H4 (cell line): ENCODE results near the gene CADM2. TPM values are rescaled to one million over a fixed set of nuclear protein-coding genes. Genes with fewer than 3 reads are reported as not detected.
A peak's percentile ranks its signal among the peaks of the same experiment; 100 is the strongest.

Experiments
- DNase-seq: peaks from one replicate; pipeline ENCODE4 v3.0.0-alpha.2; 2015; ENCODE audit warnings: low spot score
- total RNA-seq: library from RNA; depleted of rRNA; stranded (reverse); fragments of >200 nt; shearing (Covaris generic); gene quantifications from 2 replicates; pipeline ENCODE4 v1.2.3, GENCODE V29; 2014

The CADM2 gene
- total RNA-seq, 1 experiment from 2014 or later: not detected

DNA sequence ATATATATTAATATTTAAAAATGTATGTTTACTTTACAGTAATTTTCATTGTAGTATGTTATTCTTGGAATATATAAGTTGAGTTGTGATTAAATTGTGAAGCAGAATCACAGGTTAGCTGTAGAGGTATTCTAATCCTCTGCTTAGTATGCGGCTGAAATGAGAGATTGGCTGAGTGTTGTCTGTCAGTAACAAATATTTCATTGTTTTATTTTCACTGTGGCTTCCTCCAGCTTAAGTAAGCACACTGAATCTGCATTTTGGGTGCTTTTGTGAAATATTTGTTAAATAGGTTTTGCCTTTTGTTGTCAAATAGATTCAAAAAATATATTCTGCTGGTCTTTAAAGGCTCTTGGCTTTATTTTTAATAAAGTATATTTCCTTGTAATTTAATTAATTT lies 357.5 kb downstream of the CADM2 start:
- no peak for DNase-seq

DNA sequence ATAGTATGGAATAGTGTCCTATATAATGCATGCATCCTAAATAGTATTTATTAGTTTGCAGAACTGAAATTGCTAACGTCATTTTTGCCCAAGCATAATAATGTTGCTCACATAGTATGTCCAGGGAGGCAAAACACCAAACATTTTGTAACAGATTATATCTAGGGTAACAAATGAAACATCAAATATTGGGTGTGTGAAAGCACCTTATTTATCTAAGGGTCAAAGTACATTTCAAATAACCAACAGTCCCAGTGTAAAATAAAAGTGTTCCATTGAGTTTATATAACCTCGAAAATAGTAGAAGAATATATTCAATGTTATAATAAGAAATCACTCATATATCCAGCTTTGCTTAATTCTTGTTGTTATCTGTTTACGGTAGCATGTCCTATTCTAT lies 363.1 kb downstream of the CADM2 start:
- DNase-seq: no peak

DNA sequence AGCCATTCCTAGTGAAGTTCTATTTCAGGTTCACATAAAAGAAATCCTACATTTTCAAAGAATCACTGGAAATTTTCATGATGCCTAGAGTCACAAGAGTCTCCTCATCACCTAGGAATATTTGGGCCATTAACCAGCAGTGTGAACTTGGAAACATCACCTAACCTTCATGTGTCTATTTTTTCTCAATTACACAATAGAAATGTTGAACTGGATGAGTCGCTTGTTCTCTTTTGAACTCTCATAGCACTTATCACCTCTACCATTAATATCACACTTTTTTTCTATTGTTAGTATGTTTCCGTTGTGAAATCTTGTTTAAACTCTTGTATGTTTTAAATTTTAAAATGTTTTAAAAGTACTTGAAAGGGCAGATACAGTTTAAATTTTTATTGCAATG lies 371.3 kb downstream of the CADM2 start:
- no peak for DNase-seq

DNA sequence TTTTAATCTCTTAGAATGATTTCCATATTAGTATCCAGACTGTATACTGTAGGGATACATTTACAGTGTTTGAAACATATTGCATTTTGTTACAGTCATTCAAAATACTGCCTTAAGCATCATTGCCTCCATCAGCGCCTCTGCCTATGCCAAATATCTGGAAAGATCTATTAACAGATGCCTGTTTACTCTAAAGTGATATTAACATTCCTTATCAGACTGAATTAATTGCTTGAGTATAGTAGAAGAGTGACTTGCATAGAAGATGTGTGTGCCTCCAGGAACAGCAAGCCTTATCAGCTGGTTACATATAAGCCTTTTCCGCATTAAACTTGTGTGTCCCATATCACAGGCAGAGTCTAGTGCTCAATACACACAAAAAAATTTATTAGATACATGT lies 379.1 kb downstream of the CADM2 start:
- DNase-seq: no peak

DNA sequence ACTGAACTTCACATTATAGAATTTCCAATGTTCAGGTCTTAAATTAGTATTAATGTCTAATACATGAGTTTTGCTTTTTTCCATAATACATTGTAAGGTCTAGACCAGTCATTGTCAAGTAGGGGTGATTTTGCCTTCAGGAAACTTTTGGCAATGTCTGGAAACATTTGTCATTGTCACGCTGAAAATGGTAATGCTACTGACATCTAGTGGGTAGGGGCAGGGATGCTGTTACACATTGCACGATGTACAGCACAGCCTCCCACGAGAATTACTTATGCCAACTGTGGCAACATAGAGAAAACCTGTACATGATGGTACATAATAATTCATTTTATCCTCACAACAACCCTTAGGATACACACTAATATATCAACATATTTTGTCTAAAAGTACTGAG lies 384.1 kb downstream of the CADM2 start:
- peak; percentile 9 for DNase-seq

DNA sequence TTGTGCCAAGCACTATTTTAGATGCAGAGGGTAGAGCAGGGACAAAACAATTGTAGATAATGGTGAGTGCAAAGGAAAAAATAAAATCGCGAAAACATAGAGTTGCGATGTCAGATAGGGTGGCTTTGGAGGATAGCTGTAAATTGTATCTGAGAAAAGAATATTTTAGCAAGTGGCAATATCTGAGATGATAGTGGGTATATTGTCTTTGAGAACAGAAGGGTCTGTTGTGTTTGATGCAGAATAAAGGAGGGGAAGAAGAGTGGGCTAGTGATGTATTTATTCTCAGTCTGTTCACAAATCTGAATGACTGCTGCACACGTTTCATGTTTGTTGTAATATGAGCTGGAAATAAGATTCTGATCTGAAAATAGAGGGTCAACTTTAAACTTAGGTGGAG lies 396.8 kb downstream of the CADM2 start:
- DNase-seq: no peak

DNA sequence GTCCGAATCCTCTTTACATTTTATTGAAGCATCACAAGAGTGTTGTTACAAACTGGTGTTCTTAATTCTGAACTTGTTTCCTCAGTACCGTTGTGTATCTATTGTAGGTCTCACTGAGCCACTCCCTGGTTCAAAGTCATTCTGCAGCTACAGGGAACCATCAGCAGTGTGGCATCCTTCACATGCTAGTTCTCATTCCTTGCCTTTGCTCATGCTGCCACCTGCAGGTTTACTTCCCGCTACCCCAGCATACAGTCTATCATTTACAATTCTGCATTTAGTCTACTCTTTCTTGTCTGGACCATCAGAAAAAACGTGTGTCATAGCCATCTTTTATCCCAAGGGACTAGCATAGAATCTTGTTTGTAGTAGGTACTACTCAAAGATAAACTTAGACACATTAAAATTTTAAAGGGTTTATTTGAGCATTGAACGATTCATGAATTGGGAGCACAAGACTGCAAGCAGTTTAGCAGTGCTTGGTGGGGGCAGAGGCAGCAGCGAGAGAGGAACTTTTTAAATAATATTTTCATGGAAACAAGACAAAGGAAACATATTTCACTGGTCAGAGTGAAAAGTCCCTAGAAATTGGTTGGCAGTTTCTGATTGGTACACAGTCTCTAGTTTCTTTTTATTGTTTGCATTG lies 402.1 kb downstream of the CADM2 start:
- DNase-seq: peak; percentile 14

DNA sequence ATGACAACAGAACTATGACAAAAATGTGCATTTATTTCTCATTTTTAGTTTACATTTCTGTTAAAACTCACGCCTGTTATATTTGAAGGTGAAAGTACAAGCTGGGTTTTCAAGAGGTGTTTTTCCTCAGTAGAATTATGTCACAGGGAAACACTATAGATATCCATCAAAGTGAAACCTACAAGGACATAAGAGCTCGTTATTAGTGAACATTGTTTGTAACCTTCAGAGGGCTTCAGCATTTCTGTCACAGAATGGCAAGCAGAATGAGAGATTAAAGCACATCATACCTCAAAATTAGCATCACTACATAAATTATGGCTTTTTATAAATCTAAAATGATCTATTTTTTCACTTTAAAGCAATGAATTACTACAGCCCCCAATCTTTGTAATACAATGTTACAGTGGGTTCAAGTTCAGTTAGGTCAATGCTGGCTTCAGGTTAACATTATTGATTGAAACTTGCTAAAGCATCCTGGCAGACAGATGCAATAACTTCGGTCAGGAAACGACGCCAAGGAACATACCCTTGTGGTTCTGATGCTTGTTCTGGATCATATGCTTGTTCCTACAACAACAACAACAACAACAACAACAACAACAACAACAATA lies 405.6 kb downstream of the CADM2 start:
- DNase-seq: no peak

DNA sequence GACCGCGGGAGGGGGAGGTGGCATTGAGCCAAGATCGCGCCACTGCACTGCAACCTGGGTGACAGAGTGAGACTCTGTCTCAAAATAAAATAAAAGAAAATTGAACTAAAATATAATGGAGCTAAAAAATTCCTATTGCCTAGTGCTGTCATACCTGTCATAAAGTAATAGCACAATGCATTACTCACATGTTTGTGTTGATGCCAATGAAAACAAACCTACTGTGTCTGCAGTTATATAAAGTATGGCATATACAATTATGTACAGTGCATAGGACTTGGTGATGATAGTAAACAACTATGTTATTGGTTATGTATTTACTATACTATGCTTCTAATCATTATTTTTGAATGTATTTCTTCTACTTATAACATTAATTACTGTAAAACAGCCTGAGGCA lies 411.6 kb downstream of the CADM2 start:
- DNase-seq: no peak

DNA sequence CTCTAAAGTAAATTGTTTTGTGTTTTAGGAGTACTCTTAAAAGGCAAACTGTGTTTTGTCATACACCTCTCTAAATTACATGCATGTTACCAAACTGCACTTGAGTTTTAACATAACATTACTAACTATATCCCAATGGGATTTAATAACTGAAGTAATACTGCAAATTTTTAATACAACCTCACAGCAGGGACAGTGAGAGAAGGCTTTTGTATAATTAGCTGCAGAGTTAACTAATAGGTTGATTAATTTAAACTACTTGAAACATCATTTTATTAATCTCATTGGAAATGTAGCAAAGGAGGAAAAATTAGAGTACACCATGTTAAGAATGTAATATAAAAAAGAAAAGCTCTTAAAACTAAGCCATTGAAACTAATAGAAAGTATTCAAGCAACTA lies 417.3 kb downstream of the CADM2 start:
- DNase-seq: no peak

DNA sequence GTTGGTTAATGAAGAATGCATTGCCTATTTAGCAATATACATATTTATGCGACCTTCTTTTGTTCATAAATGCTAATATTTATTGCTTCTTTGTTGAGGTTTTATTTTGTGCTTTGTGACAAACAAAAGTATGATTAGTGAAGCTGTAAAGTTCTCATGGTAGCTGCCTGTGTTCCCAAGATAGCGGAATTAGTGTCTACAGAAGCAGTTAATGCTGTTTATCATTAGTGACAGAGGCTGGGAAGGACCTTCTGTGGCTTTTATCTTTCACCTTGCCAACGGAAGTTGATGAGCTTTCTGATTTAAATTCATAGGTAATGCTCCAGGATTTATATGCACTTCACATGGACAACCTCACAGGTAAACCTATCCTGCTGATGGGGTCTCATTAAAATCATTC lies 418.3 kb downstream of the CADM2 start:
- DNase-seq: no peak

DNA sequence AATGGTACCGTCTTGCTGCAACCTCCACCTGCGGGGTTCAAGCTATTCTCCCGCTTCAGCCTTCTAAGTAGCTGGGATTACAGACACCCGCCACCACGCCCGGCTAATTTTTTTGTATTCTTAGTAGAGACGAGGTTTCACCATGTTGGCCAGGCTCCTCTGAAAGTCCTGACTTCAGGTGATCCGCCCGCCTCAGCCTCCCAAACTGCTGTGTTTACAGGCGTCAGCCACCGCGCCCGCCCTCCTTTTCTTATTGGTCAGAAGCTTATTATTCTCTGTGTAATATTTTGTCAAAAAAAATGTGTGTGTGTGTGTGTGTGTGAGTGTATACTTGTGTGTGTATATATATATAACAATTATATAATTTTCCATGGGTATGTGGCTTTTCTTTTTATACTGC lies 425.6 kb downstream of the CADM2 start:
- DNase-seq: no peak

DNA sequence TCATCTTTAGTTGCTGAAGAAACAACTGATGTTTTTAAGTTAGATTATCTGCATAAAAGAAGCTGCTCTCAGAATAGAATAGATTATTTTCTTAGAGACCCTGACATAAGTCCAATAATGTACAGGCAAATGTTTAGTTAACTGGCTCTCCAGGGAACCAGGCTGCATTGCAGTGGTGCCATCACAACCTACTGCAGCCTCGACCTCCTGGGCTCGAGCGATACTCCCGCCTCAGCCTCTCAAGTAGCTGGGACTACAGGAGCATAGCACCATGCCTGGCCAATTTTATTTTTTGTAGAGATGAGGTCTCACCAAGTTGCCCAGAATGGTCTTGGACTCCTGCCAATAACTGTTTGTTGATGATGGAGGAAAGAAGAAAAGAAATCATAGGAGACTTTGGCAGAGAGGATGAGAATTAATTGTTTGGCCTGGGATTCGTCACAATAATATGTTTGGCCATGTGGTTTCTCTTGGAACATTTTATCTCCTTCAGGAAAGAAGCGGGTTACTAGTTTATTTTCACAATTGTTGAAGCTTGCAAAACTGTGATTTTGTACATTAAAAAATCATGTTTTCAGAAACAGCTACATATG lies 429.2 kb downstream of the CADM2 start:
- DNase-seq: no peak

DNA sequence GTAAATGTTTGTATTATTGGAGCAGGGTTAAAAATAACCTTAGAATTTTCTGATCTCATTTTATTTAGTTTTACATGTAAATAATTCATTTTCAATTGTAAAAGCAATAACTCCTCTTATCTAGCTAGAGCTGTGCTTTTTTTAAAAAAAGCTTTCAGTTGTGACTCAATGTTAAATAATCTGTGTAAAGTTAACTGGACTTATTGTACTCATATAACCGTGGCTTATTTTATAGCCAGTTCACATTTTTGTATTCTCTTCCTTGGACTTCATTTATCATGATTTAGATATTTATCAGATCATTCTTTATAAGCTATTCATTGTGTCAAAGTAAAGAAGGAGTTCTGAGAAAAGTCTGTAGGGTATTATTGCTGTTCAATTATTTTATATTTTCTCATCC lies 435.6 kb downstream of the CADM2 start:
- DNase-seq: no peak

DNA sequence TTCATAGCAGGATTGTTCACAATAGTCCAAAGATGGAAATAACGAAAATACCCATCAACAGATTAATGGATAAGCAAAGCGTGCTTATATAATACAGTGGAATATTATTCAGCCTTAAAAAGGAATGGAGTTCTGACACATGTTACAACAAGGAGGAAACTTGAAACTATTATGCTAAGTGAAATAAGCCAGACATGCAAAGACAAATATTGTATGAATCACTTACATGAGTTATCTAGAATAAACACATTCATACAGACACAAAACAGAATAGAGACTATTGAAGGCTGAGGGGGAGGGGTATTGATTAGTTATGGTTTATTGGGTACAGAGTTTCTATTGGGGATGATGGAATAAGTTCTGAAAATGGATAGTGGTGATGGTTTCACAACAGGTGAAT lies 438.6 kb downstream of the CADM2 start:
- no peak for DNase-seq

DNA sequence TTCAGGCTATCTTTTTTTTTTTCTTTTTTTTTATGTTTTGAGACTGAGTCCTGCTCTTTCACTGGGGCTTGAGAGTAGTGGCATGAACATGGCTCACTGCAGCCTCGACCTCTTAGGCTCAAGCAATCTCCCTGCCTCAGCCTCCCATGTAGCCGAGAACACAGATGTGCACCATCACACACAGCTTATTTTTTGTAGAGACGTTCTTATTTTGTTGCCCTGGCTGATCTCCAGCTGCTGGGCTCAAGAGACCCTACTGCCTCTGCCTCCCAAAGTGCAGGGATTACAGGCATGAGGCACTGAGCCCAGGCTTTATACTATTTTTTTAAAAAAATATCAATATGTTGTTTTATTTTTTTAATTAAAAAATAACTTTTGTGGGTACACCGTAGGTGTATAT lies 467.3 kb downstream of the CADM2 start:
- no peak for DNase-seq

DNA sequence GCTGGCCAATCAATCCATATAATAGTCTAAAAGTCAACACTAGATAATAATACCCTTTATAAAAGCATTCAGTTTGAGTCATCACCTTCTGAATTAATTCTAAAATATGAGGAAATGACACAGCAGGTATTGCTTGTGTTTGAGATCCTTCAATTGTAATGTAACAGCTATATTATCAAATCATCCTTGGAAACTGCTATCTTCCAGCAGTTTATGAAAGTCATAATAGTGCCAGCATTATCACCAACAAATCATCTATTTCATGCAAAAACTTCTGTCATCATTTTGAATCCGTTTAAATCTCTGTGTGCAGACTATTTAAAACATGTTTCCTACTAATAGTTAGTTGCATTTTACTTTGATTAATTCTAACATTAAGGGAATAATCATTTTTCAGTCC lies 468.7 kb downstream of the CADM2 start:
- DNase-seq: no peak

DNA sequence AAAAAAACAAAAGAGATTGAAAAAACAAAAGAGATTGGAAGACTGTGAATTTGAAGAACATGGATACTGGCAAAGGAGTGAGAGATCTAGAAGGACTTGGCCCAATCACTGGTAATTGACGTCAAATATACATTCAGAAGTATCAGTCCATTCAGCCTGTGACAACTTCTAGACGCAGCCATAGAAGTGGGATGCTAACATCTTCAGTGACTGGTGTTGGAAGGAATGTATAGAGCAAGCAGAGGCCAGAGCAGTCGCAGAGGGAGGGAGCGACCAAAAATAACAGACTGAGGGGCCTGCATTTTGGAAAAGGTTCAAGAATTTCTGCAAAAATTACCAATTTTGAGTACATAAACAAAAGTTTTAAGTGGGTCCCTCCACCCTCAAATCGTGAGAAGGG lies 473.3 kb downstream of the CADM2 start:
- DNase-seq: no peak

DNA sequence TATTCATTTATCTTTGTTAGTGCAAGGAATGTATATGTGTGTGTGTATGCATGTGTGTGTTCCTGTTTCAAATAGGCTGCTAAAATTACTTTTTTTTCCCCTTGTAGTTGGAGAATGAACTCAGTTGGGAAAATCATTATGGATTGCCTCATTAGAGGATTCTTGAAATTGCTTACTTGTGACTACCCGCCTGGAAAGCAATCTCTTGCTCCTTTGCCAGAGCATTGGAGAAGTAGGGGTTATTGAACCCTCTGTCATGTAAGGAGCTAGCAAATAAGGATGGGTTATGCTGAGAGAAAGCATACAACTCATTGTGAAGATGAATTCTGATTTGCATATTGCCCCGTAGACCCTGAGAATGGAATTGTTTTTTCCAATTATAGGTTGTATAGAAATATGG lies 474.5 kb downstream of the CADM2 start:
- no peak for DNase-seq

DNA sequence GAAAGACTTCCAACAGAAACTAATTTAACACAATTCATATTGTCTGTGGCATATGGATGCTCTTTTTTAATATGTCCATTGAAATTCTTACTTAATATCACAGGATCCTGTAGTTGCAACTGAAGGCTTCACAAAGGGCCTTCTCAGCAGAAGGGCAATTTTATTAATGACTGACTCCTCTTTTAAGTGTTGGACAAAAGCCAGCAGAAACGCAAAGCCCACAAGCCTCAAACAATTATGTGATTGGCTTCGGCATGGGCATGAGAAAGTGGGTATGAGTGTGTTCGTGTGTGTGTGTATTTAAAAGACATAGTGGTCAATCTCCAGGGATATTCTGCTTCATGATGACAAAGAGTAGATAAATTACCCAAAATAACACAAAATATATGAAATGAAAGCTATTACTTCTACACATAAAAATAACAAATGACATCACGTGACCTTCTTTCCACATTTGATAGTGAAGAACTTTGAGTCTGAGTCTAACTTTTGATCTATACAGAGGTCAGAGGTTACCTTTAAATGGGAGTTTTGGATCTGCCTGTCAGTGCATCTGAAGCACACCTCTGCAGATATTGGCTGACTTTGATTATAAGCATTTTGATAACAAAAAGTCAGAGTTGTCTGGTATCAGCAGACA lies 496.9 kb downstream of the CADM2 start:
- no peak for DNase-seq

DNA sequence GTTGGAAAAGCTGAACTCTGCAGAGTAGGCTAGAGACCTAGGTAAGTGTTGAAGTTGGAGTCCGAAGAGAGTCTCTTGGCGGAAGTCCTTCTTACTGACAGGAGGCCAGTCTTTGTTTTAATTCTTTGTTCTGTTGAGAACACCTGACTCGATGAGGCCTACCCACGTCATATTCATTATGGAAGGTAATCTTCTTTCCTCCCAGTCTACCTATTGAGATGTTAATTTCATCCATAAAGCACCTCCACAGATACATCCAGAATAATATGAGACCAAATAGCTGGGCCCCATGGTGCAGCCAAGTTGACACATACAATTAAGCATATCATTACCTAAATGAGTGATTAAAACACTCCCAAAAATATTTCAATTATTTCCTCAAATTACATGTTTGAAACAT lies 515.5 kb downstream of the CADM2 start:
- no peak for DNase-seq

DNA sequence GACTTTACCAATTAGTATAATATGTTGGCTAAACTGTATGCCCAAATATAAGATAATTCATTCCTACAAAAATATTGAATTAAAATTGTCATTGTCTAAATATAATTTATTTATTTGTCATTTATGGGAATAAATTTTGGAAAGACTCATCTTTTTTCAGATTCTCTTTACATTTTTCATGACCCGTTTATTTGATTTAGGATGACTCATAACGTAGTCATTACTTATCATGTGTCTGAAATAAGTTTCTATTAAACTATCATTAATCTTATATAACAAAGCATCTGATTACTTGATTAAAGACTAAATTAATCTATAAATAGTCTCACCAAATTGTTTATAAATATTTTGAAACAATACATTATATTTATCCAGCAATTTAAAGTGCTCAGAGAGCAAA lies 516.6 kb downstream of the CADM2 start:
- DNase-seq: no peak

DNA sequence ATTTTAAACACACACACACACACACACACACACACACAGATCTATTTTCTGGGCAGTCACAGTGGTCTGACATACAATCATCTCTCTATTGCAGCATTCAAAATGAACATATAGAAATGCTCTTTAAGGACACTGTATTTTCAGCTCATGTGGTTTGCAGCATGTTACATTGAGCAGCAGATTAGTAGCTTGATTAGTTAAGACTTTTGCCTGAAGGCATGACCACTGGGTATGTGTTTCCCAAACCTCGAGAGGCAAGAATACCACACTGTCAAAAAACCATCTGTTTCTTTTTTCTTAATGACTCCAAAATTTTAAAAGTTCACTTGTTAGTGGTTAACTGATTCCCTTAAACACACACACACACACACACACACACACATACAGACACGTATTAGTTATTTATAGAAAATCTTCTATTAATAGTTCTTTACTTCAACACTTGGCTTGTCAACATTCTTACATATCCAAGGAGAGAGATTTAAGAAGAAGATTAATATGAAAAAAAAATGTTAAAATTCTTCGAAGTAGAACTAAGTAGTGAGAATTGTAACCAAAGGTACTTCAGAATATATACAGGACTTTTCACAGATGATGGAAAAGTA lies 518.2 kb downstream of the CADM2 start:
- no peak for DNase-seq
